HG02763 (cell line): ENCODE measurements around the gene AP1B1.
"Not testable (repeated sequence)": the region's sequence is repeated elsewhere in the genome, so short reads cannot be mapped to it uniquely, and the experiment has no call there.

Source experiments
- ATAC-seq: cut with Tn5 transposase; IDR thresholded peaks from one replicate; pipeline ENCODE4 v1.9.1; 2021; ENCODE audit warnings: mild to moderate bottlenecking, moderate library complexity; ENCODE audit not compliant: unreplicated experiment

Gene AP1B1

GRCh38 chr22:29388759-29389090, 355 bp upstream of the AP1B1 start:
- ATAC-seq: no peak

DNA sequence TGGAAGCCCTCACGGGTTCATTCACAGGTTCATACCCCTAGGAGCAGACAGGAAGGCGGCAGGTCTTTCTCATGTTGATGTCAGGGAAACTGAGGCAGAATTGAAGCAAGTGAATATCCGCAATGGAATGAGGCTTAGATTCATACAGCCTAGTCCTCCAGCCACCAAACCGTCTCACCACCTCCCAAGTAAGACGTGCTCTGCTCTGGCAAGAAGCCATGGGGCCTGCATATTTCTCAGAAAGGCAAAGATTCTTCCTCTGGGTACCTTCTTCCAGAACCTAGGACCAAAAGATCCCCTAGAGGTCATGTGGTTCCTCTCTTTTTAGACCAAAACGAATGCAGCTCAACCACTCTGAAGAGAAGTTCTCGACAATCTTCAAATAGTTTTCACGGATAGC, 1.7 kb downstream of the AP1B1 start:
- ATAC-seq: no peak

DNA sequence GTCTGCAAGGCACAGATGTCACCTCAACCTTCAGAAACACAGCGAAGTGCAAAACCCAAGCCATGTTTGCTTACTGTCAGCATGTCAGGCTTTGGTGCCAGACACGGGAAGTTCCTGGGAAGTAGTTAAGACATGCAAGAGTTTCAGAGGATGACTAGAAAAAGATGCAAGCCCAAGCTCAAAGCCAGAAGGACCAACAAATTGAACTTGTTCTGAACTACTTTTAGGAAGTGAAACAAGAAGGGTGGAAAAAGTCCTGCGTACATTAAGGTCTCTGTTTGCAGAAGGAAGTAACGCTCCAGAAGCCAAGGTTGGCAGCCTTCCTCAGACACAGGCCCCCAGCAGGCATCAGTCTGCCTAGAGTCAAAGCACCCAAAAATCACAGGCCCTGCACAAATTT, 2.6 kb downstream of the AP1B1 start:
- ATAC-seq: no peak

DNA sequence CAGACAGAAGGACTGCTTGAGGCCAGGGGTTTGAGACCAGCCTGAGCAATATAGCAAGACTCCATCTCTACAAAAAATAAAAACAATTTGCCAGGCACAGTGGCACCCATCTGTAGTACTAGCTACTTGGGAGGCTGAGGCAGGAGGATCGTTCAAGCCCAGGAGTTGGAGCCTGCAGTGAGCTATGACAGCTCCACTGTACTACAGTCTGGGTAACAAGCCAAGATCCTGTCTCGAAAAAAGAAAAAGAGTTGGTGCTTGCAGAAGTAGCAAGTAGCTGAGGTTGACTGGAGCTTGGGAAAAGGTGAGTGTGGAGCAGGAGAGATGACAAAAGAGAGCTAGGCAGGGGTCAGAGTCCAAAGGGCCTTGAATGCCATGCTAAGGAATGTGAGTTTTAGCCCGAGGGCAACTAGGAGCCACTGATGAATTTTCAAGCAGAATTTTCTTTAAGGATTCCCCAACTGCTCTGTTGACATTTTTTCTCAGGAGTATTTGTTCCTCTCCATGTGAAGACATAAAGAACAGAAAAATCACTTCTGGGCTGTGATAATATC, 3.1 kb downstream of the AP1B1 start:
- no peak for ATAC-seq

DNA sequence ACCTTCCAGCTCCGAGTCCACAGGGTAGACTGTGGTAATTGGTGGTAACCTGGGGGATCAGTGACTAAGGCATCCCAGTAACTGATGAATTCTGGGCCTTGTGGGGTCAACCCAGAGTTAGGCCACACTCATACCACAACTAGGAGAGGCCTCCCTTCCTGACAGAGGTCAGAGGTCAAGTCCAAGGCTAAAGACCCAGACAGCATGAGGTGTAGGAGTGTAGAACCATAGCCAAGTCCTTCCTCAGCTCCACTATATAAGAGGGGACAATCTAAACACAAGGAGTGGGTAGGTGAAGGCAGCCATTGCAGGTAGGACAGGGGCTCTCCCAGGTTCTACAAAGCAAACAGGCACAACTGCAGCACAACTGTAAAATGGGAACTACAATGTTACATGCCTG, 4.6 kb downstream of the AP1B1 start:
- no peak for ATAC-seq

GRCh38 chr22:29382580-29383302, 5.6 kb downstream of the AP1B1 start:
- ATAC-seq: no peak

DNA sequence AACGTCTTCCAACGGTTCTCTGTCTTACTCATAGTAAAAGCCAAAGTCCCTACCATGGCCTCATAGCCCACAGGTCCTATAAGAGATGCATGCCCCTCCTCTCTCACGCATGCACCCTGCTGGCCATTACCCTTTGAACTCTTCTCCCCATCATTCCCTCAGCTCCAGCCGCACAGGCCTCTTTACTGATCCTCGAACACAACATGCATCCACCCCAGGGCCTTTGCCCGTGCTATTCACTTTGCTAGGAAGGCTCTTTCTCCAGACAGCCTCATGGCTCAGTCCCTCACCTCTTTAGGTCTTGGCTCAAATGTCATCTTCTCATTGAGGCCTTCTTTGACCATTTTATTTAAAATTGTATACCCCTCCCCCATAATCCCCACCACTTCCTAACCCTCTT, 7.5 kb downstream of the AP1B1 start:
- no peak for ATAC-seq

DNA sequence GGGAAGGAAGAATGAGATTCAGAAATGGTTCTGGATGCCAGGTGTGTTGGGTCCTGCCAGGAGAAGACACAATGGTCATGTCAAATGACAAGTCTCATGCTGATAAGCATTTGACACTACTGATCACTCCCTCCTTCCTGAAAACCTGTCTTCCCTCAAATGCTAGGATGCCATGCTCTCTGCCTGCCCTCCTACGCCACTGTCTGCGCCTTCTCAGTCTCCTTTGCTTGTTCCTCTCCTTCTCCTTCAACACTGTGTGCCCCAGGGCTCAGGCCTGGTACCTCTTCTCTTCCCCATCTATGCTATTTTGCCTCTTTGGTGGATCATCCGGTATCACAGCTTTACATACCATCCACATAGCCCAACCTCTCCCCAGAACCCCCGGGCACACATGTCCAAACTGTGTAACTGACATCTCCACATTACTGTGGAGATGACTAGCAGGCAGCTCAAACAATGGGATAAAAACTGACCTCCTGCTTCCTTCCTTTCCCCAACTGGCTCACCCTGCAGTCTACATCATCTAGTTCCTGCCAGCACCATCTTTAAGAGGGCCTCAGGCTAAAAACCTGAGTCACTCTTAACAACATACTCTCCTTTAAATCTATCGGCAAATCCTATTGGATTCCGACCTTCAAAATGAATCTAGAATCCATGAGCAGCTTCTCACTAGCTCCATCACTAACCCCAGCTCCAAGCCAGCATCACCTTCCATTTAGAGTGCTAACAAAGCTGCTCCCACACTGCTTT, 8.2 kb downstream of the AP1B1 start:
- no peak for ATAC-seq

GRCh38 chr22:29379258-29379657, 9.1 kb downstream of the AP1B1 start:
- ATAC-seq: no peak

DNA sequence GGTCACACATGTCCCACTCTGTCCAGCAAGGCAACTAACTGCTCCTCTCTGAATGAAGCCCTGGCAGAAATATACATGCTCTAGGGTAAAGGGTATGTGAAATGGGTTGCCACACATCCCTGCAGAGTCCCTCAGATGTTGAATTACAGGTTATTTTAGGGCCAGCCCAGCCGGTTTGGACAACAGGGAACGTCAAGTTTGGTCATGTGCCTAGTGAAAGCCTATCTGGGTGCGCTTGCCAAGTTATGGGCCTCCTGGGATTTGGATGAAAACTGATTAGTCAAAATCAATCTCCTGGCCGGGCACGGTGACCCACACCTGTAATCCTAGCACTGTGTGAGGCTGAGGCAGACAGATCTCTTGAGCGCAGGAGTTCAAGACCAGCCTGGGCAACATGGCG, 10.4 kb downstream of the AP1B1 start:
- no peak for ATAC-seq

- not testable (repeated sequence) for ATAC-seq
Measured at GRCh38 chr22:29376705-29377104, 11.7 kb downstream of the AP1B1 start.

- ATAC-seq: no peak
Measured at GRCh38 chr22:29375398-29376076, 12.8 kb downstream of the AP1B1 start.

GRCh38 chr22:29374806-29375205, 13.6 kb downstream of the AP1B1 start:
- ATAC-seq: not testable (repeated sequence)

DNA sequence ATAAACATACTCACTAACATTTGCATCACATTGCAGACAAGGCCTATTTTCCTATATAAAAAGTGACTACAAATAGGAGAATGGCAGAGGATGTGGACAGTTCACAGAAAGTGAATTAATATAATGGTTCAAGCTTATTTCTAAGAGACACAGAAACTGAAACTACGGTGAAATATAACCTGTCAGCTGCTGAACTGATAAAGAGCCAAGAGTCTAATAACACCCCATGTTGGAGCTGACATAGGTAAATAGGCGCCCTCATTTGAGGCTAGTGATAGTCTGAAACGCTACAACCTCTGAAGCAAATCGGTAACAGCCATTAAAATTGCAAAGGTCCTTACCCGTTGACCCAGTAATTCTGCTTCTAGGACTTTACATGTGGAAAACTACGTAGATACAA, 14.0 kb downstream of the AP1B1 start:
- no peak for ATAC-seq

DNA sequence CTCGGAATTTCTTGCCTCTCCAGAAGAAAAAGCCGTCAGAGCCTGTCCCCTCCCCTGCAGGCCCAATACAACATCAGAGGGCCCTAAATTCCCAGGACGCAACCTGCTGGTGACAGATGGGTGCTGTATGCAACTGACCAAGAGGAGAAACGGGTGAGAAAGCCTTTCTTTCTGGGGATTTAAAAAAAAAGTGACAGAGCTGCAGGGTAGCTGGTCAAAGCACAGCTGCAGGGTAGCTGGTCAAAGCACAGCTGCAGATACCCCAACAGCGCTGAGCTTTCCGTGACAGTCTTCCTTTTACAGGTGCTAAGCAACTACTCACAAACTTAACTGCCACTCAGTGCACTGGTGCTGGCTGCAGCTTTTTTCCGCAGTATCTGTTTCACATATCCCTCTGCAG, 17.8 kb downstream of the AP1B1 start:
- ATAC-seq: no peak

GRCh38 chr22:29369460-29369859, 18.9 kb downstream of the AP1B1 start:
- no peak for ATAC-seq

DNA sequence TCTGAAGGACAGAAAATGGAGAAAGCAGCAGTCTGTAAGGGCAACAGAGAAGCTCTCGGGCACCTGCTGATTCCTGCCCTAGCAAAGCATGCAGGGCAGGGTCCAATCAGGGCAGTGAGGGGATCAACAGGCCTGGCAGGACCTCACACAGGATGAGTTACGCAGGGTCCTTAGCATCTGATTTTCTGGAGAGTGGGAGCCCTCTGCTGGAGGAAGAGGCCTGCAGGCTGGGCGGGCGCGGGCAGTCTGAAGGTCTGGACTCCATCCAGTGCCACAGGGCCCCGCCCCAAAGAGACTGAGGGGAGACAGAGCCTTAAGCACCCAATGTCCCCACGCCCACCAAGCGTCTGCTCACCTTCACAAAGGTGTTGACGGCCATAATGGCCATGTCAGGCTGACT, 28.9 kb downstream of the AP1B1 start:
- no peak for ATAC-seq

- ATAC-seq: not testable (repeated sequence)
Measured at GRCh38 chr22:29357193-29357890, 31.0 kb downstream of the AP1B1 start.

DNA sequence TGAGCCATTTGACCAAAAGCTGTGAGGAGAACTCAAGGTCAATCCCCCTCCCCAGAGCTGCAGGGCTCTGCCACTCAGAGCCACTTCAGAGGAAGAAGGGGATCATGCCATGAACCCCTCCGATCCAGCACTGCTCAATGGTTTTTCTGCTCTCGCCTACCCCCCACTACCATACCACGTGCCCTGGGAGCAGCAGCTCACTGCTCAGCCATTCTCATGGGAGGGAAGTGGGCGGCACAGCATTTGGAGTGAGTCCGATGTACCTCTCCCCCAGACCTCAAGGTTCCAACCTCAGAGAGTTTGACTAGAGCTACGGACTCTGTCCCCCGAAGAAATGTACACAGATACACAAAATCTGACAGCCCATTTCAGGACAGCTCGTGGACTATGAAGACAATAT, 34.5 kb downstream of the AP1B1 start:
- no peak for ATAC-seq

DNA sequence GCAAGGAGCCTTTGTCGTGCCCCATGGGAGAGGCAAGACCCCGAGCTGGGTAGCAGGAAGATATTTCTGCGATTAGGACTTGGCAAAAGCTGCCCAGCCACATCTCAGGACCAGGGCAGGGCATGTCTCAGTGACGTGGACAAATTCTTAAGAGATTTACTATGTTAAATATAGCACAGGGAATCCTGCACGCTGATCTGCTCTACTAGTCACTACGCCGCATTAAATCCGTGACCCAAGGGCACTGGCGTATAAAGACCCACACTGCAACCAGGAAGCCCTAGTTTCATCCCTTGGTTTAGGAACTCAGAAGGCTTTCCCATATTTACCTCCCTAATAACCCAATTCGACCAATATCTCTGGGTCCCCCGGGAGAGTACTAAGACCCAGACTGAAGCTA, 35.1 kb downstream of the AP1B1 start:
- no peak for ATAC-seq

DNA sequence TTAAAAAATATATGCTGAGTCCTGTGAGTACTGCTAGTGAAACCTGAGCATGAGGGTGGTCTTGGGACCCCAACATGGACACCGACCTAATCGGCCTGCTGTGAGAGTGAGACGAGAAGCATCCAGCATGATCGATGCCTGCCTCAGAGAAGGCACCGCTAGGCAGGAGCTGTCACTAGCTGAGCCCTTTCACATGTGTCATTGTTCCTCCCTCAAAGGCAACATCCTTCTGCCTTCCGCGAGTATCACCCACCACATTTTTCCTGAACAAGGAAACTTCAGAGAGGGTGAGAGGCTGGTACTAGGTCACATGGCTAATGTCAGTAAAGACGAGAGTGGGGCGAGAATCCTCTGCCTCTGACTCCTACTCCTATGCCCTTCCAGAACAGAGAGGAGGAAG, 35.6 kb downstream of the AP1B1 start:
- no peak for ATAC-seq
